ENCODE measurements around the gene TXNRD1.
"Not testable (repeated sequence)": the region's sequence is repeated elsewhere in the genome, so short reads cannot be mapped to it uniquely, and the experiment has no call there.

TXNRD1 gene

GRCh38 chr12:104234926-104235499, 19.4 kb downstream of the TXNRD1 start:
- no peak for DNase-seq (ENCODE audit: low read depth in 2 of 3, low spot score in 2 of 3)

GRCh38 chr12:104237930-104238329, 22.4 kb downstream of the TXNRD1 start:
- DNase-seq (ENCODE audit: low read depth in 2 of 3, low spot score in 2 of 3) = no peak

- DNase-seq (ENCODE audit: low read depth in 2 of 3, low spot score in 2 of 3) = no peak
These were observed 27.1 kb downstream of the TXNRD1 start for GRCh38 chr12:104242546-104243206.

- no peak for DNase-seq (ENCODE audit: low read depth in 2 of 3, low spot score in 2 of 3)
These were observed 28.0 kb downstream of the TXNRD1 start for GRCh38 chr12:104243551-104243950.

GRCh38 chr12:104243971-104244370, 28.4 kb downstream of the TXNRD1 start:
- no peak for DNase-seq (ENCODE audit: low read depth in 2 of 3, low spot score in 2 of 3)

- no peak for DNase-seq (ENCODE audit: low read depth in 2 of 3, low spot score in 2 of 3)
These were observed 32.1 kb downstream of the TXNRD1 start for GRCh38 chr12:104247698-104248097.

- DNase-seq (ENCODE audit: low read depth in 2 of 3, low spot score in 2 of 3) = no peak
These were observed 32.9 kb downstream of the TXNRD1 start for GRCh38 chr12:104248444-104248843.

- no peak for DNase-seq (ENCODE audit: low read depth in 2 of 3, low spot score in 2 of 3)
These were observed 33.4 kb downstream of the TXNRD1 start for GRCh38 chr12:104249017-104249416.

- no peak for DNase-seq (ENCODE audit: low read depth in 2 of 3, low spot score in 2 of 3)
These were observed 34.3 kb downstream of the TXNRD1 start for GRCh38 chr12:104249898-104250297.

GRCh38 chr12:104250366-104251125, 35.0 kb downstream of the TXNRD1 start:
- no peak for DNase-seq (ENCODE audit: low read depth in 2 of 3, low spot score in 2 of 3)

- DNase-seq (ENCODE audit: low read depth in 2 of 3, low spot score in 2 of 3) = no peak
These were observed 42.4 kb downstream of the TXNRD1 start for GRCh38 chr12:104257913-104258472.

- no peak for DNase-seq (ENCODE audit: low read depth in 2 of 3, low spot score in 2 of 3)
These were observed 43.0 kb downstream of the TXNRD1 start for GRCh38 chr12:104258476-104259067.

GRCh38 chr12:104263026-104263425, 47.4 kb downstream of the TXNRD1 start:
- DNase-seq (ENCODE audit: low read depth in 2 of 3, low spot score in 2 of 3) = no peak

GRCh38 chr12:104263580-104264358, 48.2 kb downstream of the TXNRD1 start:
- DNase-seq (ENCODE audit: low read depth in 2 of 3, low spot score in 2 of 3) = no peak

GRCh38 chr12:104265436-104265835, 49.9 kb downstream of the TXNRD1 start:
- not testable (repeated sequence) for DNase-seq (ENCODE audit: low read depth in 2 of 3, low spot score in 2 of 3)

- no peak for DNase-seq (ENCODE audit: low read depth in 2 of 3, low spot score in 2 of 3)
These were observed 57.4 kb downstream of the TXNRD1 start for GRCh38 chr12:104272938-104273337.

GRCh38 chr12:104273503-104273902, 57.9 kb downstream of the TXNRD1 start:
- no peak for DNase-seq (ENCODE audit: low read depth in 2 of 3, low spot score in 2 of 3)

GRCh38 chr12:104274811-104275210, 59.2 kb downstream of the TXNRD1 start:
- no peak for DNase-seq (ENCODE audit: low read depth in 2 of 3, low spot score in 2 of 3)

- DNase-seq (ENCODE audit: low read depth in 2 of 3, low spot score in 2 of 3) = no peak
These were observed 60.1 kb downstream of the TXNRD1 start for GRCh38 chr12:104275689-104276088.

GRCh38 chr12:104276273-104277131, 60.9 kb downstream of the TXNRD1 start:
- DNase-seq (ENCODE audit: low read depth in 2 of 3, low spot score in 2 of 3) = no peak

Data from activated CD8-positive, alpha-beta memory T cell treated with anti-CD3 and anti-CD28 coated beads for 48 hours (primary cell).